K562 (cell line): ENCODE data around the gene RETSAT. TPM values are rescaled to one million over a fixed set of nuclear protein-coding genes. Genes with fewer than 3 reads are reported as not detected.
A peak's percentile ranks its signal among the peaks of the same experiment; 100 is the strongest.

ENCODE experiments used
- BCL6 ChIP-seq: fragments of 250-450 bp; sonication (Bioruptor Pico); IDR thresholded peaks from 2 replicates; pipeline ENCODE4 v1.4.0; 2020
- FOS ChIP-seq: IDR thresholded peaks from 3 replicates; pipeline ENCODE4 v1.6.1; 2011; ENCODE audit not compliant: insufficient read length; ENCODE audit errors: extremely low read depth
- FOXA3 ChIP-seq, 2 experiments: fragments of 450-650 bp in 1 of 2; sonication (generic) in 1 of 2; formaldehyde crosslinking; IDR thresholded peaks in 1 of 2; conservative IDR thresholded peaks in 1 of 2; 2 replicates each; pipeline versions ENCODE4 v1.4.0 to v1.8.0; 2020 to 2022; ENCODE audit warnings: mild to moderate bottlenecking in 2 of 2, missing genetic modification reagents in 1 of 2
- KAT7 ChIP-seq: sonication (generic); formaldehyde crosslinking; IDR thresholded peaks from 2 replicates; pipeline ENCODE4 v1.8.0; 2022; ENCODE audit warnings: missing genetic modification reagents, mild to moderate bottlenecking, borderline replicate concordance
- MCM5 ChIP-seq: fragments of 450-650 bp; IDR thresholded peaks from 2 replicates; pipeline ENCODE4 v1.6.1; 2016; ENCODE audit warnings: low read depth
- MEIS2 ChIP-seq: fragments of 450-650 bp; IDR thresholded peaks from 2 replicates; pipeline ENCODE4 v1.6.1; 2014; ENCODE audit warnings: mild to moderate bottlenecking; ENCODE audit not compliant: partially characterized antibody
- NCOA6 ChIP-seq: fragments of 450-650 bp; IDR thresholded peaks from 2 replicates; pipeline ENCODE4 v1.6.1; 2017; ENCODE audit warnings: mild to moderate bottlenecking
- NFIC ChIP-seq: fragments of 450-650 bp; IDR thresholded peaks from 2 replicates; pipeline ENCODE4 v1.6.1; 2017; ENCODE audit warnings: mild to moderate bottlenecking, inconsistent platforms
- POLR2AphosphoS5 ChIP-seq: IDR thresholded peaks from 2 replicates; pipeline ENCODE4 v1.6.1; 2011; ENCODE audit warnings: mild to moderate bottlenecking, low read depth, low read length, moderate library complexity; ENCODE audit not compliant: control insufficient read depth, insufficient read depth
- SMARCA4 ChIP-seq: fragments of 450-650 bp; IDR thresholded peaks from 2 replicates; pipeline ENCODE4 v1.6.1; 2016
- SMARCB1 ChIP-seq: IDR thresholded peaks from 2 replicates; pipeline ENCODE4 v1.6.1; 2011; ENCODE audit warnings: improper control_type of control experiment, low read depth; ENCODE audit not compliant: insufficient read length
- TEAD2 ChIP-seq: fragments of 450-650 bp; IDR thresholded peaks from 2 replicates; pipeline ENCODE4 v1.6.1; 2016; ENCODE audit warnings: missing genetic modification characterization, control low read depth, missing compliant biosample characterization
- ZFX ChIP-seq: sonication (generic); formaldehyde crosslinking; IDR thresholded peaks from 2 replicates; pipeline ENCODE4 v1.8.0; 2022; ENCODE audit warnings: mild to moderate bottlenecking, missing genetic modification reagents, moderate library complexity
- ZKSCAN3 ChIP-seq: fragments of 250-450 bp; sonication (Bioruptor Pico); IDR thresholded peaks from 2 replicates; pipeline ENCODE4 v1.4.0; 2020
- ZNF444 ChIP-seq: fragments of 250-450 bp; sonication (Bioruptor Pico); IDR thresholded peaks from 2 replicates; pipeline ENCODE4 v1.4.0; 2020; ENCODE audit warnings: mild to moderate bottlenecking, moderate library complexity
- ZNF717 ChIP-seq: fragments of 250-450 bp; sonication (Bioruptor Pico); IDR thresholded peaks from 2 replicates; pipeline ENCODE4 v1.5.0; 2021
- ZNF764 ChIP-seq: fragments of 250-450 bp; sonication (Bioruptor Pico); IDR thresholded peaks from 2 replicates; pipeline ENCODE4 v1.4.0; 2020; ENCODE audit warnings: low read depth, mild to moderate bottlenecking, moderate library complexity
- polyA plus RNA-seq, 8 experiments: library from polyadenylated mRNA; depleted of rRNA in 4 of 8; stranded (reverse) in 5 of 8; unstranded in 3 of 8; fragments of >200 nt; fragmentation: Nextera tagmentation in 2 of 8; fragmentation: Illumina TruSeq in 1 of 8; extraction: Ambion mirVana in 2 of 8; extraction: Trizol in 1 of 8; gene quantifications; 2 replicates each; pipeline versions ENCODE4 v1.2.1 to v1.2.3, GENCODE V29; 2011 to 2014; ENCODE audit warnings: inconsistent platforms in 1 of 8, missing spikeins in 1 of 8
- total RNA-seq, 7 experiments: library from RNA; depleted of rRNA in 6 of 7; stranded (reverse); fragments of >200 nt in 6 of 7; fragmentation: Illumina TruSeq in 2 of 7; extraction: Trizol in 2 of 7; gene quantifications; 2 replicates each; pipeline versions ENCODE4 v1.2.1 to v1.2.3, GENCODE V29; 2011 to 2021; ENCODE audit warnings: low replicate concordance in 1 of 7
- TF ChIP-seq, protein P1 (sequence below): sonication (generic); formaldehyde crosslinking; IDR thresholded peaks from 2 replicates; pipeline ENCODE4 v1.8.0; 2022; ENCODE audit warnings: mild to moderate bottlenecking, missing genetic modification reagents
- TF ChIP-seq, protein P2 (sequence below): fragments of 450-650 bp; IDR thresholded peaks from 2 replicates; pipeline ENCODE4 v1.6.1; 2018; ENCODE audit warnings: mild to moderate bottlenecking, low read depth; ENCODE audit not compliant: partially characterized antibody
- TF ChIP-seq, protein P3 (sequence below), 2 experiments: fragments of 450-650 bp; IDR thresholded peaks; 2 replicates each; pipeline ENCODE4 v1.6.1; 2016
- TF ChIP-seq, protein P4 (sequence below): sonication (generic); IDR thresholded peaks from 2 replicates; pipeline ENCODE4 v1.6.1; 2016
- TF ChIP-seq, protein P5 (sequence below): fragments of 450-650 bp; IDR thresholded peaks from 2 replicates; pipeline ENCODE4 v1.6.1; 2016; ENCODE audit warnings: low read depth, mild to moderate bottlenecking, moderate library complexity
- TF ChIP-seq, protein P6 (sequence below): fragments of 450-650 bp; formaldehyde crosslinking; IDR thresholded peaks from 2 replicates; pipeline ENCODE4 v1.4.0; 2022; ENCODE audit warnings: missing genetic modification characterization

Gene RETSAT
- total and polyA plus RNA-seq, 9 of the 15 experiments (the other 6 are each of a cell fraction or from before 2014, with no cell fraction given) = 1.9 to 21.6 (median 16.5) TPM

DNA sequence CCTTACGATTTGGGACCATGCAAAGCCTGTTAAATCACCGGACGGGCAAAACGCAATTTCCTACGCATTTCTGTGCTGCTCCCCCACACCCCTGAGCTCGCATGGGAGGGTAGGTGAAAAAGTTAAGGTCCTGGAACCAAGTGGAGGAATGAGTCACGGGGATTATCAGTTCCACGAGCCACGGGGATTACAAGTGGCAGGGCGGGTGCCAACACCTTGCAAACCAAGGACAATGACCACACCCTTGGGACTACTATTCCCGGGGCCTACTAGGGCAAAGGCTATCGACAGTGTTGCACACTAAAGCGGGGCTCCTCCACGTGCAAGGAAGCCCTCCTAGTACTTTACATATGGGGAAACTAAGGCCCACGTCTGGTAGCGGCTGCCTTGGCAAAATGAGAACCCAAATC, 447 bp downstream of the RETSAT start (continued):
- peak; percentile 41; the same call in 1 of the 2 replicates for TF ChIP-seq NFIC
- TF ChIP-seq ZFX = no peak
- TF ChIP-seq KAT7 (CRISPR knock-in tag) = no peak
- TF ChIP-seq FOXA3 (CRISPR knock-in tag; conservative IDR thresholded peaks at IDR 0.05 in 1 of 2, IDR thresholded peaks at IDR 0.05 in 1 of 2) = no peak
- TF ChIP-seq ZNF444 (CRISPR knock-in tag) = no peak
- TF ChIP-seq MCM5 = no peak
- TF ChIP-seq, protein P1, sequence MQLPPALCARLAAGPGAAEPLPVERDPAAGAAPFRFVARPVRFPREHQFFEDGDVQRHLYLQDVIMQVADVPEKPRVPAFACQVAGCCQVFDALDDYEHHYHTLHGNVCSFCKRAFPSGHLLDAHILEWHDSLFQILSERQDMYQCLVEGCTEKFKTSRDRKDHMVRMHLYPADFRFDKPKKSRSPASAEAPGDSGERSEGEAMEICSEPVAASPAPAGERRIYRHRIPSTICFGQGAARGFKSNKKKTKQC = 0 out of 2 replicates have a peak, but pooled peaks have one; percentile 4
- TF ChIP-seq ZNF717 (CRISPR knock-in tag) = no peak
- TF ChIP-seq, protein P2, sequence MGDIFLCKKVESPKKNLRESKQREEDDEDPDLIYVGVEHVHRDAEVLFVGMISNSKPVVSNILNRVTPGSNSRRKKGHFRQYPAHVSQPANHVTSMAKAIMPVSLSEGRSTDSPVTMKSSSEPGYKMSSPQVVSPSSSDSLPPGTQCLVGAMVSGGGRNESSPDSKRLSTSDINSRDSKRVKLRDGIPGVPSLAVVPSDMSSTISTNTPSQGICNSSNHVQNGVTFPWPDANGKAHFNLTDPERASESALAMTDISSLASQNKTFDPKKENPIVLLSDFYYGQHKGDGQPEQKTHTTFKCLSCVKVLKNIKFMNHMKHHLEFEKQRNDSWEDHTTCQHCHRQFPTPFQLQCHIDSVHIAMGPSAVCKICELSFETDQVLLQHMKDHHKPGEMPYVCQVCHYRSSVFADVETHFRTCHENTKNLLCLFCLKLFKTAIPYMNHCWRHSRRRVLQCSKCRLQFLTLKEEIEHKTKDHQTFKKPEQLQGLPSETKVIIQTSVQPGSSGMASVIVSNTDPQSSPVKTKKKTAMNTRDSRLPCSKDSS = no peak
- TF ChIP-seq, protein P3, sequence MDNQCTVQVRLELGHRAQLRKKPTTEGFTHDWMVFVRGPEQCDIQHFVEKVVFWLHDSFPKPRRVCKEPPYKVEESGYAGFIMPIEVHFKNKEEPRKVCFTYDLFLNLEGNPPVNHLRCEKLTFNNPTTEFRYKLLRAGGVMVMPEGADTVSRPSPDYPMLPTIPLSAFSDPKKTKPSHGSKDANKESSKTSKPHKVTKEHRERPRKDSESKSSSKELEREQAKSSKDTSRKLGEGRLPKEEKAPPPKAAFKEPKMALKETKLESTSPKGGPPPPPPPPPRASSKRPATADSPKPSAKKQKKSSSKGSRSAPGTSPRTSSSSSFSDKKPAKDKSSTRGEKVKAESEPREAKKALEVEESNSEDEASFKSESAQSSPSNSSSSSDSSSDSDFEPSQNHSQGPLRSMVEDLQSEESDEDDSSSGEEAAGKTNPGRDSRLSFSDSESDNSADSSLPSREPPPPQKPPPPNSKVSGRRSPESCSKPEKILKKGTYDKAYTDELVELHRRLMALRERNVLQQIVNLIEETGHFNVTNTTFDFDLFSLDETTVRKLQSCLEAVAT (IDR thresholded peaks at IDR 0.05) = no peak
- no peak for TF ChIP-seq ZNF764 (CRISPR knock-in tag)
- TF ChIP-seq POLR2AphosphoS5 = no peak
- peak; percentile 22 for TF ChIP-seq SMARCB1
- peak; percentile 51; the same call in 1 of the 2 replicates for TF ChIP-seq SMARCA4
- TF ChIP-seq MEIS2 = no peak
- TF ChIP-seq, protein P4, sequence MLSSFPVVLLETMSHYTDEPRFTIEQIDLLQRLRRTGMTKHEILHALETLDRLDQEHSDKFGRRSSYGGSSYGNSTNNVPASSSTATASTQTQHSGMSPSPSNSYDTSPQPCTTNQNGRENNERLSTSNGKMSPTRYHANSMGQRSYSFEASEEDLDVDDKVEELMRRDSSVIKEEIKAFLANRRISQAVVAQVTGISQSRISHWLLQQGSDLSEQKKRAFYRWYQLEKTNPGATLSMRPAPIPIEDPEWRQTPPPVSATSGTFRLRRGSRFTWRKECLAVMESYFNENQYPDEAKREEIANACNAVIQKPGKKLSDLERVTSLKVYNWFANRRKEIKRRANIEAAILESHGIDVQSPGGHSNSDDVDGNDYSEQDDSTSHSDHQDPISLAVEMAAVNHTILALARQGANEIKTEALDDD = peak; percentile 12; the same call in 1 of the 2 replicates
- TF ChIP-seq, protein P5, sequence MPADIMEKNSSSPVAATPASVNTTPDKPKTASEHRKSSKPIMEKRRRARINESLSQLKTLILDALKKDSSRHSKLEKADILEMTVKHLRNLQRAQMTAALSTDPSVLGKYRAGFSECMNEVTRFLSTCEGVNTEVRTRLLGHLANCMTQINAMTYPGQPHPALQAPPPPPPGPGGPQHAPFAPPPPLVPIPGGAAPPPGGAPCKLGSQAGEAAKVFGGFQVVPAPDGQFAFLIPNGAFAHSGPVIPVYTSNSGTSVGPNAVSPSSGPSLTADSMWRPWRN = no peak
- no peak for TF ChIP-seq FOS
- no peak for TF ChIP-seq TEAD2 (tag)
- TF ChIP-seq ZKSCAN3 (CRISPR knock-in tag) = no peak
- TF ChIP-seq BCL6 (CRISPR knock-in tag) = no peak
- TF ChIP-seq NCOA6 = no peak
- TF ChIP-seq, protein P6, sequence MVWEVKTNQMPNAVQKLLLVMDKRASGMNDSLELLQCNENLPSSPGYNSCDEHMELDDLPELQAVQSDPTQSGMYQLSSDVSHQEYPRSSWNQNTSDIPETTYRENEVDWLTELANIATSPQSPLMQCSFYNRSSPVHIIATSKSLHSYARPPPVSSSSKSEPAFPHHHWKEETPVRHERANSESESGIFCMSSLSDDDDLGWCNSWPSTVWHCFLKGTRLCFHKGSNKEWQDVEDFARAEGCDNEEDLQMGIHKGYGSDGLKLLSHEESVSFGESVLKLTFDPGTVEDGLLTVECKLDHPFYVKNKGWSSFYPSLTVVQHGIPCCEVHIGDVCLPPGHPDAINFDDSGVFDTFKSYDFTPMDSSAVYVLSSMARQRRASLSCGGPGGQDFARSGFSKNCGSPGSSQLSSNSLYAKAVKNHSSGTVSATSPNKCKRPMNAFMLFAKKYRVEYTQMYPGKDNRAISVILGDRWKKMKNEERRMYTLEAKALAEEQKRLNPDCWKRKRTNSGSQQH (CRISPR knock-in tag) = no peak
